Measurements from ENCODE around the gene PIP4K2A.

PIP4K2A gene

DNA sequence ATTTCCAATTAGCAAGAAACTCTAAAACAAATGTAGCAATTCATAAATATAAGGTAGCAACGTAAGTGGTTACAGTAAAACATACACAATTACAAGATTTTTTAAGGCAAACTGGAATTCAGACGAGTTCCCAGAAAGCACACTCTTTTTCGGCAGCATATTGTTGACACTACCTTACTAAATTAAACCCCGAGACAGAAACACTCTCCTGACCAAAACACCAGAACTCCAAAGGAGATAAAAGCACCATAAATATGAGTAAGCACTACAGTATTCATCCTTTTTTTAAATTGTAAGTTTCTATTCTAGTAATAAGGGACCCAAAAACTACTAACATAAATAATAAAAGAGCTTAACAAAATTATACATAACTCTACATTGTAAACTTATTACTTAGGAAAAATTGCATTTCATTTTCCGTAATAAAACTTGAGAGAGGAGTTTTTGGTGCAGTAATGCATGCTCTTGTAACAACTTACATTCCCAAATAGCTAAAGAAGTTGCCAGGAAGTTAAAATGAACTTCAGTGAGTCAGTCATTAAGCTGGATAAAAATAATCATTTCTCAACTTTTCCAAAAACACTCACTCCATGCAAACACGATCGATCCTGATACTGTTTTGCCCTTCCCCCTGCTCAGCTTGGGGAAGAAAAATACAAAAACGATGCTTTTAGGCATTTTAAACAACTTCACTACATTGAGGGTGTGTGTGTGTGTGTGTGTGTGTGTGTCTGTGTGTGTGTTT lies 2.0 kb downstream of the PIP4K2A start:
- Mint-ChIP-seq H3K36me3 (ENCODE audit: low read depth) (no peaks in the 10 kb centered on the region), H3K9me3 (no peaks in the 10 kb centered on the region), H3K4me3 (peak overlapping the region; percentile 86), H3K27me3 (ENCODE audit: low read depth, poor library complexity) (peaks cover 22% of the 10 kb centered on the region), H3K4me1 (peaks cover 46% of the 10 kb centered on the region), H3K27ac (no peak overlapping the region)
- DNase-seq: no peak
- TF ChIP-seq, protein P1, sequence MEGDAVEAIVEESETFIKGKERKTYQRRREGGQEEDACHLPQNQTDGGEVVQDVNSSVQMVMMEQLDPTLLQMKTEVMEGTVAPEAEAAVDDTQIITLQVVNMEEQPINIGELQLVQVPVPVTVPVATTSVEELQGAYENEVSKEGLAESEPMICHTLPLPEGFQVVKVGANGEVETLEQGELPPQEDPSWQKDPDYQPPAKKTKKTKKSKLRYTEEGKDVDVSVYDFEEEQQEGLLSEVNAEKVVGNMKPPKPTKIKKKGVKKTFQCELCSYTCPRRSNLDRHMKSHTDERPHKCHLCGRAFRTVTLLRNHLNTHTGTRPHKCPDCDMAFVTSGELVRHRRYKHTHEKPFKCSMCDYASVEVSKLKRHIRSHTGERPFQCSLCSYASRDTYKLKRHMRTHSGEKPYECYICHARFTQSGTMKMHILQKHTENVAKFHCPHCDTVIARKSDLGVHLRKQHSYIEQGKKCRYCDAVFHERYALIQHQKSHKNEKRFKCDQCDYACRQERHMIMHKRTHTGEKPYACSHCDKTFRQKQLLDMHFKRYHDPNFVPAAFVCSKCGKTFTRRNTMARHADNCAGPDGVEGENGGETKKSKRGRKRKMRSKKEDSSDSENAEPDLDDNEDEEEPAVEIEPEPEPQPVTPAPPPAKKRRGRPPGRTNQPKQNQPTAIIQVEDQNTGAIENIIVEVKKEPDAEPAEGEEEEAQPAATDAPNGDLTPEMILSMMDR (IDR thresholded peaks at IDR 0.05): no peak

DNA sequence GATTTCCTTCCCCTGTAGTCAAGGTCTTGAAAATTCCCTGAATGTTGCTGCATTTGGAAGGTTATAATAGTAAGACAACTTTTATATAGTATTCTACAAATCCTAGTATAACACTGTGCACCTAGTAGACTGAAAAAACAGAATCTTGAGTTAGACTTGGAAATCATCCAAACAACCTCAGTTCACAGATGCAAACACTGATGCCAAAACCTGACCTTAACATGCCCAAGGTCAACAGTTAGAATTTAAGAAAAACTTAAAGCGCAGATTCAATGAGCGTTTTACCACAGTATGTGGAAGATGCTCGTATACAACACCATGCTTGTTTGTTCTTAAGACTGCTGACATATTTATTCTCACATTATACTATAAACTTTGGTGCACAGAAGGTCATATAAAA lies 3.0 kb downstream of the PIP4K2A start:
- Mint-ChIP-seq H3K4me3 (no peak overlapping the region), H3K36me3 (ENCODE audit: low read depth) (no peaks in the 10 kb centered on the region), H3K9me3 (no peaks in the 10 kb centered on the region), H3K27me3 (ENCODE audit: low read depth, poor library complexity) (peaks cover 19% of the 10 kb centered on the region), H3K27ac (no peak overlapping the region), H3K4me1 (peaks cover 37% of the 10 kb centered on the region)
- TF ChIP-seq, protein P1 (IDR thresholded peaks at IDR 0.05): no peak
- no peak for DNase-seq

DNA sequence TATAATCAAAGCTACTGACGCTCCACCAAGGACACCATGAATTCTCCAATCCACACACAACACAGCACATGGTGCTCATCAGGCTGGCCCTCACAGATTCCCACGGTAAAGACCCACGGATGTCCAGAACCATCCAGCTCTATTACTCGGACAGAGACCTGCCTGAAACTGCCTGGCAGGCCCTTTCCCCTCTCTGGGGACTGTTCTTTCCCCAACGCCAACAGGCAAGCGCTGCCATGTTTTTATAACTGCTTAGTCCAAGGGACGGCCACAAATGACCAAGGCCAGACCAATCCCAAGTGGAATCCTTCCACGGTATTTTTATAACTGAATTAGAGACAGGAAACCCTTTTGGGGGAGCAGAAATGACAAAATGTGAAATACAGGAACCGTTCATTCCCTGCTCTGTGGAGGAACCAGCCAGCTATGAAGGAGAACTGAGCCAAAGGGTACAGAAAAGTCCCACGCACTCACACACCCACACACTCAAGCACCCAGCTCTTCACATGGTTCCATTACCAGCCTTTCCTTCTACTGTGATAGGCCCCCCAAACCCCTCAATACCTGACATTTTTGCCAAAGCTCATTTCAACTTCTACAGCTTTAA lies 4.1 kb downstream of the PIP4K2A start:
- H3K4me1 Mint-ChIP-seq: peaks cover 35% of the 10 kb centered on the region
- no peak overlapping the region for H3K4me3 Mint-ChIP-seq
- TF ChIP-seq, protein P1 (IDR thresholded peaks at IDR 0.05): no peak
- no peaks in the 10 kb centered on the region for H3K9me3 Mint-ChIP-seq
- no peaks in the 10 kb centered on the region for H3K36me3 Mint-ChIP-seq (ENCODE audit: low read depth)
- peaks cover 15% of the 10 kb centered on the region for H3K27me3 Mint-ChIP-seq (ENCODE audit: low read depth, poor library complexity)
- no peak for DNase-seq
- H3K27ac Mint-ChIP-seq: no peak overlapping the region

DNA sequence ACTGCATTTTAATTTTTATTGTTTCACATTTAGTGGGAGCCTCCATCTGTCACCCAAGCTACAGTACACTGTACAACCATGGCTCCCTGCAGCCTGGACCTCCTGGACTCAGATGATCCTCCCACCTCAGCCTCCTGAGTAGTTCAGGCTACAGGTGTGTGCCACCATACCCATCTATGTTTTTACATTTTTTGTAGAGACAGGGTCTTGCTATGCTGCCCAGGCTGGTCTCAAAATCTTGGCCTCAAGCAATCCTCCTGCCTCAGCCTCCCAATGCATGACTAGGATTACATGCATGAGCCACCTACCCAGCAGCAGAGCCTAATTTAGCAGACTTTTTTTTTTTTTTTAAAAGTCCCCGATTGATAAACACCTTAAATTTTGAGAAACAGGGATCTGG lies 5.6 kb downstream of the PIP4K2A start:
- peaks cover 45% of the 10 kb centered on the region for H3K4me1 Mint-ChIP-seq
- no peaks in the 10 kb centered on the region for H3K9me3 Mint-ChIP-seq
- no peak for DNase-seq
- peaks cover 15% of the 10 kb centered on the region for H3K27me3 Mint-ChIP-seq (ENCODE audit: low read depth, poor library complexity)
- no peak overlapping the region for H3K27ac Mint-ChIP-seq
- TF ChIP-seq, protein P1 (IDR thresholded peaks at IDR 0.05): no peak
- H3K36me3 Mint-ChIP-seq (ENCODE audit: low read depth): peaks cover 1% of the 10 kb centered on the region
- no peak overlapping the region for H3K4me3 Mint-ChIP-seq

DNA sequence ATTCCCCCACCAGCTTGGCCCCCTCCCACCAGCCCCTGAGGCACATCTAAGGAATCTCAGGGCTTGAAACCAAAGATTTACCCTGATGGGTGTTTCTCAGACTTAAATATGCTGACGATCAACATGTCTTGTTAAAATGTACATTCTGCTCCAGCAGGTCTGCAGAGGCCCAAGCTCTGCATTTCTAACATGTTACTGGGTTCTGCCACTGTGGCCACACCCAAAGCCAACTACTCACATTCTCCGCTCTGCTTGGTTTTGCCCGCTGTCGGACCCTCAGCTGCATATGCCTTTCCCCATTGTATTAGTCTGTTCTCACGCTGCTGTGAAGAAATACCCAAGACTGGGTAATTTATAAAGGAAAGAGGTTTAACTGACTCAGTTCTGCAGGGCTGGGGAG lies 8.9 kb downstream of the PIP4K2A start:
- Mint-ChIP-seq H3K27me3 (ENCODE audit: low read depth, poor library complexity) (peaks cover 5% of the 10 kb centered on the region), H3K4me3 (no peak overlapping the region), H3K36me3 (ENCODE audit: low read depth) (peaks cover 17% of the 10 kb centered on the region), H3K27ac (no peak overlapping the region), H3K4me1 (peaks cover 31% of the 10 kb centered on the region), H3K9me3 (peaks cover 5% of the 10 kb centered on the region)
- DNase-seq: no peak
- TF ChIP-seq, protein P1 (IDR thresholded peaks at IDR 0.05): no peak

DNA sequence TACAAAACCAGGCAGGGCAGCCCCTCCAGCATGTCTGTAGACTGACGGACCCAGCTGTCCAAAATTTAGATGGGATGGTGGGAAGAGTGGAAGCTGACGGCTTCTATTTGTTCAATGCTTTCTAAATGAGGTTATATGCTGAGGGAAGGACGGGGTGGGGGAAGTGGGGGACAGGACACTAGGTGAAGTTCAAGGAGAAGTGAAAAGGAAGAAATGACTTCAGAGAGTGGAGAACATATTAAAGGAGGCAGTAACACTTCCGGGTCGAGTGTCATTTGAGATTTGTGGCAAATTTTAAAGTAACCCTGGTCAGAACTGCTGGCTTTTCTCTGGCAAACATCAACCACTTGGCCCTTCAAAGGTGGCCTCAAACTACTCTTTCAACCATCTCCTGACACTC lies 9.4 kb downstream of the PIP4K2A start:
- Mint-ChIP-seq H3K9me3 (peaks cover 5% of the 10 kb centered on the region), H3K4me1 (peaks cover 31% of the 10 kb centered on the region), H3K4me3 (no peak overlapping the region), H3K27ac (no peak overlapping the region), H3K27me3 (ENCODE audit: low read depth, poor library complexity) (peaks cover 2% of the 10 kb centered on the region), H3K36me3 (ENCODE audit: low read depth) (peaks cover 17% of the 10 kb centered on the region)
- TF ChIP-seq, protein P1 (IDR thresholded peaks at IDR 0.05): no peak
- no peak for DNase-seq

Measured in nephron progenitor cell (in vitro differentiated cells).